ENCODE results near the gene PCTP.
A peak's percentile ranks its signal among the peaks of the same experiment; 100 is the strongest.

Gene PCTP

GRCh38 chr17:55760643-55761355 is 9.9 kb downstream of the PCTP start:
- DNase-seq: no peak

GRCh38 chr17:55762086-55762858 is 11.4 kb downstream of the PCTP start:
- DNase-seq: no peak

GRCh38 chr17:55763856-55764255 is 13.0 kb downstream of the PCTP start:
- DNase-seq: no peak

GRCh38 chr17:55764610-55765009 is 13.8 kb downstream of the PCTP start:
- DNase-seq: no peak

- no peak for DNase-seq
Measured at GRCh38 chr17:55765472-55765871, 14.6 kb downstream of the PCTP start.

- DNase-seq: no peak
Measured at GRCh38 chr17:55768936-55769624, 18.2 kb downstream of the PCTP start.

- DNase-seq: no peak
Measured at GRCh38 chr17:55769625-55770000, 18.8 kb downstream of the PCTP start.

- DNase-seq: peak; percentile 26
Measured at GRCh38 chr17:55770196-55770870, 19.5 kb downstream of the PCTP start.

GRCh38 chr17:55772086-55772485 is 21.2 kb downstream of the PCTP start:
- no peak for DNase-seq

GRCh38 chr17:55773671-55774070 is 22.8 kb downstream of the PCTP start:
- DNase-seq: no peak

- DNase-seq: no peak
Measured at GRCh38 chr17:55774846-55775271, 24.0 kb downstream of the PCTP start.

- no peak for DNase-seq
Measured at GRCh38 chr17:55776271-55776670, 25.4 kb downstream of the PCTP start.

- DNase-seq: no peak
Measured at GRCh38 chr17:55777471-55777971, 26.7 kb downstream of the PCTP start.

- DNase-seq: no peak
Measured at GRCh38 chr17:55778389-55779118, 27.7 kb downstream of the PCTP start.

- no peak for DNase-seq
Measured at GRCh38 chr17:55783684-55784245, 32.9 kb downstream of the PCTP start.

- DNase-seq: no peak
Measured at GRCh38 chr17:55784666-55785065, 33.8 kb downstream of the PCTP start.

- DNase-seq: no peak
Measured at GRCh38 chr17:55785181-55785580, 34.3 kb downstream of the PCTP start.

GRCh38 chr17:55793272-55793671 is 42.4 kb downstream of the PCTP start:
- DNase-seq: no peak

GRCh38 chr17:55794725-55795482 is 44.1 kb downstream of the PCTP start:
- no peak for DNase-seq

- DNase-seq: no peak
Measured at GRCh38 chr17:55806745-55807495, 56.1 kb downstream of the PCTP start.

Measured in DMS 273 treated with DMSO at 0.1 percent for 48 hours (cell line).